SK-N-SH (cell line): Measurements from ENCODE around the gene AKTIP.

Experiments used
- CHD2 ChIP-seq: fragments of 150-350 bp; IDR thresholded peaks from 2 replicates; pipeline ENCODE4 v1.6.1; 2018; ENCODE audit warnings: low read length; ENCODE audit not compliant: partially characterized antibody
- GATA2 ChIP-seq: sonication (generic); formaldehyde crosslinking; IDR thresholded peaks from 2 replicates; pipeline ENCODE4 v1.5.0; 2020; ENCODE audit warnings: mild to moderate bottlenecking, missing genetic modification reagents
- NFIC ChIP-seq: IDR thresholded peaks from 2 replicates; pipeline ENCODE4 v1.4.0; 2012; ENCODE audit warnings: borderline replicate concordance
- NRF1 ChIP-seq: IDR thresholded peaks from 2 replicates; pipeline ENCODE4 v1.6.1; 2012; ENCODE audit warnings: low read depth, mild to moderate bottlenecking, low read length
- POLR2AphosphoS5 ChIP-seq: IDR thresholded peaks from 2 replicates; pipeline ENCODE4 v1.6.1; 2012; ENCODE audit warnings: low read depth, low read length
- SMC3 ChIP-seq: IDR thresholded peaks from 2 replicates; pipeline ENCODE4 v1.6.1; 2012; ENCODE audit warnings: low read depth, low read length, improper control_type of control experiment
- YY1 ChIP-seq: IDR thresholded peaks from 2 replicates; pipeline ENCODE4 v1.4.0; 2012; ENCODE audit warnings: low read depth, mild to moderate bottlenecking
- TF ChIP-seq, protein P1 (sequence below): fragments of 150-350 bp; IDR thresholded peaks from 2 replicates; pipeline ENCODE4 v1.6.1; 2017; ENCODE audit warnings: antibody characterized with exemption, low read length, low read depth, borderline replicate concordance
- TF ChIP-seq, protein P2 (sequence below): fragments of 200-600 bp; sonication (generic); IDR thresholded peaks from 2 replicates; pipeline ENCODE4 v1.6.1; 2017; ENCODE audit warnings: antibody characterized with exemption, mild to moderate bottlenecking, moderate library complexity
- TF ChIP-seq, protein P3 (sequence below): IDR thresholded peaks from 2 replicates; pipeline ENCODE4 v1.4.0; 2012; ENCODE audit warnings: low read depth
- TF ChIP-seq, protein P4 (sequence below): IDR thresholded peaks from 2 replicates; pipeline ENCODE4 v1.6.1; 2012; ENCODE audit warnings: mild to moderate bottlenecking, low read depth, low read length, moderate library complexity
- TF ChIP-seq, protein P5 (sequence below): fragments of 150-350 bp; IDR thresholded peaks from 2 replicates; pipeline ENCODE4 v1.6.1; 2016; ENCODE audit warnings: mild to moderate bottlenecking, low read depth, low read length

DNA sequence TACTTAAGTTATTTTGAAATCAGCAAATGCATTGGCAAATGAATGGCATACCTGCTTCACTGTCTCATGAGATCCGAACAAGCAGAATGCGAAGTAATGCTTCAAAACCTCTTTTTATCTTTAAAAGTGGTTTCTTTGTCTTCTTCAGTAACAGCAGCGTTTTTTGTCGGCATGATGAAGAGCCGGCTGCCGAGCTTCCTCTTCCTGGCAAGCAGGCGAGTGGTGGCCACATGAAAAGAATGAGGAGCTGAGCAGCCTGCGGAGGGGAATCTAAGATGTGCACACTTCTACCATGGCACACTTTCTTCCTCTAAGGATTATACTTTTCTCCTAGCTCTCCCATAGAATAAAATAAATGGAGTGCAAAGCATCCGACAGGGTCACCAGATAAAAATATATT lies 42.4 kb upstream of the AKTIP start:
- TF ChIP-seq, protein P1, sequence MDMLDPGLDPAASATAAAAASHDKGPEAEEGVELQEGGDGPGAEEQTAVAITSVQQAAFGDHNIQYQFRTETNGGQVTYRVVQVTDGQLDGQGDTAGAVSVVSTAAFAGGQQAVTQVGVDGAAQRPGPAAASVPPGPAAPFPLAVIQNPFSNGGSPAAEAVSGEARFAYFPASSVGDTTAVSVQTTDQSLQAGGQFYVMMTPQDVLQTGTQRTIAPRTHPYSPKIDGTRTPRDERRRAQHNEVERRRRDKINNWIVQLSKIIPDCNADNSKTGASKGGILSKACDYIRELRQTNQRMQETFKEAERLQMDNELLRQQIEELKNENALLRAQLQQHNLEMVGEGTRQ = no peak
- TF ChIP-seq POLR2AphosphoS5 (no peak), NRF1 (no peak), GATA2 (CRISPR knock-in tag) (no peak), SMC3 (no peak), CHD2 (no peak), NFIC (no peak), YY1 (no peak)
- TF ChIP-seq, protein P2, sequence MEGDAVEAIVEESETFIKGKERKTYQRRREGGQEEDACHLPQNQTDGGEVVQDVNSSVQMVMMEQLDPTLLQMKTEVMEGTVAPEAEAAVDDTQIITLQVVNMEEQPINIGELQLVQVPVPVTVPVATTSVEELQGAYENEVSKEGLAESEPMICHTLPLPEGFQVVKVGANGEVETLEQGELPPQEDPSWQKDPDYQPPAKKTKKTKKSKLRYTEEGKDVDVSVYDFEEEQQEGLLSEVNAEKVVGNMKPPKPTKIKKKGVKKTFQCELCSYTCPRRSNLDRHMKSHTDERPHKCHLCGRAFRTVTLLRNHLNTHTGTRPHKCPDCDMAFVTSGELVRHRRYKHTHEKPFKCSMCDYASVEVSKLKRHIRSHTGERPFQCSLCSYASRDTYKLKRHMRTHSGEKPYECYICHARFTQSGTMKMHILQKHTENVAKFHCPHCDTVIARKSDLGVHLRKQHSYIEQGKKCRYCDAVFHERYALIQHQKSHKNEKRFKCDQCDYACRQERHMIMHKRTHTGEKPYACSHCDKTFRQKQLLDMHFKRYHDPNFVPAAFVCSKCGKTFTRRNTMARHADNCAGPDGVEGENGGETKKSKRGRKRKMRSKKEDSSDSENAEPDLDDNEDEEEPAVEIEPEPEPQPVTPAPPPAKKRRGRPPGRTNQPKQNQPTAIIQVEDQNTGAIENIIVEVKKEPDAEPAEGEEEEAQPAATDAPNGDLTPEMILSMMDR = no peak
- TF ChIP-seq, protein P3, sequence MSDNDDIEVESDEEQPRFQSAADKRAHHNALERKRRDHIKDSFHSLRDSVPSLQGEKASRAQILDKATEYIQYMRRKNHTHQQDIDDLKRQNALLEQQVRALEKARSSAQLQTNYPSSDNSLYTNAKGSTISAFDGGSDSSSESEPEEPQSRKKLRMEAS = no peak
- TF ChIP-seq, protein P4, sequence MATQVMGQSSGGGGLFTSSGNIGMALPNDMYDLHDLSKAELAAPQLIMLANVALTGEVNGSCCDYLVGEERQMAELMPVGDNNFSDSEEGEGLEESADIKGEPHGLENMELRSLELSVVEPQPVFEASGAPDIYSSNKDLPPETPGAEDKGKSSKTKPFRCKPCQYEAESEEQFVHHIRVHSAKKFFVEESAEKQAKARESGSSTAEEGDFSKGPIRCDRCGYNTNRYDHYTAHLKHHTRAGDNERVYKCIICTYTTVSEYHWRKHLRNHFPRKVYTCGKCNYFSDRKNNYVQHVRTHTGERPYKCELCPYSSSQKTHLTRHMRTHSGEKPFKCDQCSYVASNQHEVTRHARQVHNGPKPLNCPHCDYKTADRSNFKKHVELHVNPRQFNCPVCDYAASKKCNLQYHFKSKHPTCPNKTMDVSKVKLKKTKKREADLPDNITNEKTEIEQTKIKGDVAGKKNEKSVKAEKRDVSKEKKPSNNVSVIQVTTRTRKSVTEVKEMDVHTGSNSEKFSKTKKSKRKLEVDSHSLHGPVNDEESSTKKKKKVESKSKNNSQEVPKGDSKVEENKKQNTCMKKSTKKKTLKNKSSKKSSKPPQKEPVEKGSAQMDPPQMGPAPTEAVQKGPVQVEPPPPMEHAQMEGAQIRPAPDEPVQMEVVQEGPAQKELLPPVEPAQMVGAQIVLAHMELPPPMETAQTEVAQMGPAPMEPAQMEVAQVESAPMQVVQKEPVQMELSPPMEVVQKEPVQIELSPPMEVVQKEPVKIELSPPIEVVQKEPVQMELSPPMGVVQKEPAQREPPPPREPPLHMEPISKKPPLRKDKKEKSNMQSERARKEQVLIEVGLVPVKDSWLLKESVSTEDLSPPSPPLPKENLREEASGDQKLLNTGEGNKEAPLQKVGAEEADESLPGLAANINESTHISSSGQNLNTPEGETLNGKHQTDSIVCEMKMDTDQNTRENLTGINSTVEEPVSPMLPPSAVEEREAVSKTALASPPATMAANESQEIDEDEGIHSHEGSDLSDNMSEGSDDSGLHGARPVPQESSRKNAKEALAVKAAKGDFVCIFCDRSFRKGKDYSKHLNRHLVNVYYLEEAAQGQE = no peak
- TF ChIP-seq, protein P5, sequence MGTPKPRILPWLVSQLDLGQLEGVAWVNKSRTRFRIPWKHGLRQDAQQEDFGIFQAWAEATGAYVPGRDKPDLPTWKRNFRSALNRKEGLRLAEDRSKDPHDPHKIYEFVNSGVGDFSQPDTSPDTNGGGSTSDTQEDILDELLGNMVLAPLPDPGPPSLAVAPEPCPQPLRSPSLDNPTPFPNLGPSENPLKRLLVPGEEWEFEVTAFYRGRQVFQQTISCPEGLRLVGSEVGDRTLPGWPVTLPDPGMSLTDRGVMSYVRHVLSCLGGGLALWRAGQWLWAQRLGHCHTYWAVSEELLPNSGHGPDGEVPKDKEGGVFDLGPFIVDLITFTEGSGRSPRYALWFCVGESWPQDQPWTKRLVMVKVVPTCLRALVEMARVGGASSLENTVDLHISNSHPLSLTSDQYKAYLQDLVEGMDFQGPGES = no peak
